ENCODE results near the gene ZBTB26.
A peak's percentile ranks its signal among the peaks of the same experiment; 100 is the strongest.
"Not testable (repeated sequence)": the region's sequence is repeated elsewhere in the genome, so short reads cannot be mapped to it uniquely, and the experiment has no call there.

ZBTB26 gene

DNA sequence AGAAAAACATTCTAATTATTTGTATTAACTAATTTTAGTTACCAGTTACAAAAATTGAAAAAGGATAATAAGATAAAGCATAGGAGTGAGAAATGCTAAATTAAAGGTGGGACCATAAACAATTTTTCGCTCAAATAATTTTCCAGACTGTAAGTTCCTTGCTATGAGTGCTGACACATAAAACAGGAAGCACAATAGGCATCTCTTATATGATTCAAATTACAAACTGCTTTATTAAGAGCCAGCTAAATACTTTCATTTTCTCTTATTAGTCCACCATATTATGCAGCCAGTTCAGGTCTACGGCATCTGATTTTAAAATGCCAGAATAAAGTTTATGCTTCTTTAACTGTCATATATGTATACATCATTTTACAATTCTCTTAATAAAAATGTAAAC is 30.5 kb downstream of the ZBTB26 start:
- no peaks in the 10 kb centered on the region for H3K9me3 Mint-ChIP-seq
- H3K4me3 Mint-ChIP-seq: no peak overlapping the region
- no peak overlapping the region for H3K27ac Mint-ChIP-seq
- H3K27me3 Mint-ChIP-seq (ENCODE audit: low read depth, poor library complexity): no peaks in the 10 kb centered on the region
- H3K36me3 Mint-ChIP-seq (ENCODE audit: low read depth): peaks cover 8% of the 10 kb centered on the region
- DNase-seq: no peak
- no peak for TF ChIP-seq CTCF (IDR thresholded peaks at IDR 0.05)
- H3K4me1 Mint-ChIP-seq: peaks cover 46% of the 10 kb centered on the region

DNA sequence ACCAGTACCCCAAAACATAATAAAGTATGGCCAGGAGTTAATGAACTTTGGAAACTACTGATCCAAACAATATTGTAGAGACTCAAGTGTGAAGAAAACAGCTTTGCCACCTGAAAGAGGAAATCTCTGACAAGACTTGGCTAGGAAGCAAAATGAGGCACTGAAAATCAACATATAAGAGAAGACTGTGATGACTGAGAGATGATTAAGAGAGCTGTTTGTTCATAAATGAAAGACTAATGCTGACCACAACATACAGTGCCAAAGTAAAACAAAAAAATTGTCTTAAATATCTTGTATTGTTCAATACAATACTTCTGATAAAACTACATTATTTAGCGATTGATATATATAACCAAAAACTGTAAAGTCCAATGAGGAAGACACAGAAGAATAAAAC is 33.3 kb downstream of the ZBTB26 start:
- Mint-ChIP-seq H3K4me1 (peaks cover 28% of the 10 kb centered on the region), H3K27ac (no peak overlapping the region), H3K36me3 (ENCODE audit: low read depth) (peaks cover 33% of the 10 kb centered on the region), H3K27me3 (ENCODE audit: low read depth, poor library complexity) (no peaks in the 10 kb centered on the region), H3K9me3 (no peaks in the 10 kb centered on the region), H3K4me3 (no peak overlapping the region)
- no peak for TF ChIP-seq CTCF (IDR thresholded peaks at IDR 0.05)
- no peak for DNase-seq

GRCh38 chr9:122888480-122888879 is 42.8 kb downstream of the ZBTB26 start:
- no peak for TF ChIP-seq CTCF (IDR thresholded peaks at IDR 0.05)
- no peak overlapping the region for H3K27ac Mint-ChIP-seq
- no peaks in the 10 kb centered on the region for H3K9me3 Mint-ChIP-seq
- no peaks in the 10 kb centered on the region for H3K4me1 Mint-ChIP-seq
- H3K27me3 Mint-ChIP-seq (ENCODE audit: low read depth, poor library complexity): no peaks in the 10 kb centered on the region
- H3K36me3 Mint-ChIP-seq (ENCODE audit: low read depth): peaks cover 64% of the 10 kb centered on the region
- no peak for DNase-seq
- H3K4me3 Mint-ChIP-seq: no peak overlapping the region

GRCh38 chr9:122883125-122883524 is 48.2 kb downstream of the ZBTB26 start:
- Mint-ChIP-seq H3K4me1 (no peaks in the 10 kb centered on the region), H3K27me3 (ENCODE audit: low read depth, poor library complexity) (no peaks in the 10 kb centered on the region), H3K36me3 (ENCODE audit: low read depth) (peaks cover 49% of the 10 kb centered on the region)

GRCh38 chr9:122879443-122879842 is 51.9 kb downstream of the ZBTB26 start:
- Mint-ChIP-seq H3K27me3 (ENCODE audit: low read depth, poor library complexity) (no peaks in the 10 kb centered on the region), H3K36me3 (ENCODE audit: low read depth) (peaks cover 67% of the 10 kb centered on the region), H3K9me3 (no peaks in the 10 kb centered on the region), H3K27ac (no peak overlapping the region), H3K4me3 (no peak overlapping the region), H3K4me1 (no peaks in the 10 kb centered on the region)
- no peak for TF ChIP-seq CTCF (IDR thresholded peaks at IDR 0.05)
- no peak for DNase-seq

More at GRCh38 chr9:122883125-122883524, 48.2 kb downstream of the ZBTB26 start:
- no peak for TF ChIP-seq CTCF (IDR thresholded peaks at IDR 0.05)
- Mint-ChIP-seq H3K9me3 (no peaks in the 10 kb centered on the region), H3K4me3 (no peak overlapping the region), H3K27ac (no peak overlapping the region)
- no peak for DNase-seq

DNA sequence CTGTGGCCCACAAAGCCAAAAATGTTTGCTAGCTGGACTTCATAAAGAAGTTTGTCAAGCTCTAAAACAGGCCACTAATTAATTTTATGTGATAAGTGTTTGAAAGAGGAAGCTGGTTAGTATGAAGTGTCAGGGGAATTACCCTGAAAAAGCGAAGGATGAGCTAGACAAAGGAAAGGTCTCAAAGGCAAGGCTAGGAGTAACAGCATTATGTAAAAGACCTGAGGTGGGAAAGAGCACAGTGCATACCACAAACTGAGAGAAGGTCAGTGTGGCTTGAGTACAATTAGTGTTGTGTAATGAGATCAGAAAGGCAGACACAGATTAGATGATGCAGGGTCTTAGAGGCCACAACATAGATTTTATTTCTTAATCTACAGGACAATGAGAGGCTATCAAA is 55.8 kb downstream of the ZBTB26 start:
- peaks cover 81% of the 10 kb centered on the region for H3K36me3 Mint-ChIP-seq (ENCODE audit: low read depth)
- TF ChIP-seq CTCF (IDR thresholded peaks at IDR 0.05): no peak
- peaks cover 3% of the 10 kb centered on the region for H3K9me3 Mint-ChIP-seq
- DNase-seq: no peak
- peak overlapping the region; percentile 10 for H3K27ac Mint-ChIP-seq
- no peaks in the 10 kb centered on the region for H3K27me3 Mint-ChIP-seq (ENCODE audit: low read depth, poor library complexity)
- no peak overlapping the region for H3K4me3 Mint-ChIP-seq
- no peaks in the 10 kb centered on the region for H3K4me1 Mint-ChIP-seq

GRCh38 chr9:122867276-122867675 is 64.0 kb downstream of the ZBTB26 start:
- not testable (repeated sequence) for DNase-seq; H3K4me3 Mint-ChIP-seq; H3K4me1 Mint-ChIP-seq; H3K27me3 Mint-ChIP-seq (ENCODE audit: low read depth, poor library complexity); H3K27ac Mint-ChIP-seq
- H3K36me3 Mint-ChIP-seq (ENCODE audit: low read depth): peaks cover 81% of the 10 kb centered on the region
- peaks cover 26% of the 10 kb centered on the region for H3K9me3 Mint-ChIP-seq

Data from nephron progenitor cell (in vitro differentiated cells).